CD4-positive, alpha-beta T cell treated with Interleukin-1 beta for 1 hour (primary cell): ENCODE data around the gene TIPARP.

Source experiments
- DNase-seq, 2 donors: peaks; one replicate each; pipeline ENCODE4 v3.0.0-alpha.2; 2020 to 2022

The TIPARP gene, protein sequence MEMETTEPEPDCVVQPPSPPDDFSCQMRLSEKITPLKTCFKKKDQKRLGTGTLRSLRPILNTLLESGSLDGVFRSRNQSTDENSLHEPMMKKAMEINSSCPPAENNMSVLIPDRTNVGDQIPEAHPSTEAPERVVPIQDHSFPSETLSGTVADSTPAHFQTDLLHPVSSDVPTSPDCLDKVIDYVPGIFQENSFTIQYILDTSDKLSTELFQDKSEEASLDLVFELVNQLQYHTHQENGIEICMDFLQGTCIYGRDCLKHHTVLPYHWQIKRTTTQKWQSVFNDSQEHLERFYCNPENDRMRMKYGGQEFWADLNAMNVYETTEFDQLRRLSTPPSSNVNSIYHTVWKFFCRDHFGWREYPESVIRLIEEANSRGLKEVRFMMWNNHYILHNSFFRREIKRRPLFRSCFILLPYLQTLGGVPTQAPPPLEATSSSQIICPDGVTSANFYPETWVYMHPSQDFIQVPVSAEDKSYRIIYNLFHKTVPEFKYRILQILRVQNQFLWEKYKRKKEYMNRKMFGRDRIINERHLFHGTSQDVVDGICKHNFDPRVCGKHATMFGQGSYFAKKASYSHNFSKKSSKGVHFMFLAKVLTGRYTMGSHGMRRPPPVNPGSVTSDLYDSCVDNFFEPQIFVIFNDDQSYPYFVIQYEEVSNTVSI

DNA sequence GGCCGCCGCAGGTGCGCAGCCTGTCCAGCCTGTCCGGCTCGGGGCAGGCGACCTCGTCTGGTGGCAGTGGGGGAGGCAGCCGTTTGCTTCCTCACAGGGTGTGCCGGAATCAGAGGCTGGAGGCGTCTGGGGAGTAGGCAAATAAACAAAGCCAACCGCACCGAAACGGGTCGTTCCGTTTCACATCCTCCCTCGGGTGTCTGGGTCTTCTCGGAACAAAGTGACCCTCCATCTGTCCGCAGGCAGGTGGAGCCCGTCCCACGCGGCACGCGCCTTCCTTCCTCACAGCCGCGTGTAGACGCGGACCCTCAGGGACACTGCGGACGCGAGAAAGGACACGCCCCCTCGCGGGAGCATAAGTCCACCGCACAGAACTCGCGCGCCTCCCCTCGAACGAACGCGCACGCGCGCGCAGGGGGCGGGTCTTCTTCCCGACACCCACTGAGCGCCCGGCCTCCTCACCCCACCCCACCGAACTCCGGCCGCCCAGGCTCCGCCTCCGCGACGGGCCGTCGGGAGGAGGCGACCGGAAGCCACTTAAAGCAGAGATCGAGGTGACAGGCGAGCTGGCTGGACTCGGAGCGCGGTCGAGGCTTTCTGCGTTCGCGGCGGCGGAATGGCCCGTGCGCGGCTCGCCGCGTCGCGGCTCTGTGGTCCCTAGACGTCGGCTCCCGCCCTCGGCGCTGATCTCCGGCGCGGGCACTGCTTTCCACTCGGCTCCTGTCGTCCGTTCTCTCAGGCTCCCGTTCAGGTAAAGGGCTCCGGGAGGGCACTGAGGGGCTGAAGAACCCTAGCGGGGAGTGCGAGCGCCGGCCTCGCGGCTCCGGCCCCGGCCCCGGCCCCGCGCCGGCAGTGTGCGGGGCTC lies at the start of gene TIPARP:
TSS of gene TIPARP (plus strand) at position 545 of the 865 bp plus-strand sequence. CDS start 3,108 bp downstream, outside the sequence.
- DNase-seq: peak; percentile 99

DNA sequence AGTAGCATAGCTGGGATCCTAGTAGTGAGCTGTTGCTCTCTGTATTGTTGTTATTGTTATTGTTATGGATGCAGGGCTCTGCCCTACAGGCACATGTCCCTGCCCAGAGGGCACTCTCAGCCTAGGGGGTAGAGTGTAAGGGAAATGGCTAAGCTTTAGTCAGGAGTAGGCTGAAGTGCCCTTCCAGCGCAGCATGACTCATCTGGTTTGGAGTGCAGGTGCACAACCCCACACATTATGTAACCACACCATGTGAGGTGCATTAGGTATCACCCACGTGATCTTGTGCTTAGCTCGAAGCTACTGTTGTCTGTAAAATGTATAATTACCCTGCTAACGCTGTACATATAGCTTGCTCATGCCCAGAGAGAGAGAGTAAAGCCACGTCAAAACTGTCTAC lies 48.3 kb upstream of the TIPARP start:
- no peak for DNase-seq

DNA sequence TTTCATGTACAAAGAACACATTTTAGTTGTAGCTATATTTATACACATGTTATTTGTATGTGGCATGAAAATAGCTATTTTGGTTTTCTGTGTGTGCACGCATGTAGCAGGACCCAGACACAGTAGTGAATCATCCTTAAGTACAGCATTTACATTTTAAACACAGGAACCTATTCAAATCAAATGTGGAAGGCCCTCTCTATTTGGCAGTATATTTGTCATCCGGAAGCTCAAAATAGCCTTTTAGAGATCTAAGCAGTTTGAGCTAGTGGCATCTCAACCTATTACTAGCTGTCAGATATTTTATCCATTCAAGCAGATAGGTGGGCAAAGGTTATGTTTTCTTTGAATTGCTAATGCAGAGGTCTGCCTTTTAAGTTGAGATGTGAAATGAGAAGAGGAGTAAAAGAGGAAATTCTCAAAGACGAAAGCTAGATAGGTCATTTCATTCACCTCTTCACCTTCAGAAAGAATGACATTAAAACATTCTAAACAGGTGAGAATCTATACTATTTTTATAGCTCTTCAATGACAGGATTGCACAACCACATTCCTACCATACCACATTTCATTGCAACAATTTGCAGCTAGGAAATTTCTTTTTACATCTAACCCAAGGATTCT lies 46.3 kb upstream of the TIPARP start:
- DNase-seq: no peak

- no peak for DNase-seq
Measured at GRCh38 chr3:156628836-156629618, 45.4 kb upstream of the TIPARP start.

DNA sequence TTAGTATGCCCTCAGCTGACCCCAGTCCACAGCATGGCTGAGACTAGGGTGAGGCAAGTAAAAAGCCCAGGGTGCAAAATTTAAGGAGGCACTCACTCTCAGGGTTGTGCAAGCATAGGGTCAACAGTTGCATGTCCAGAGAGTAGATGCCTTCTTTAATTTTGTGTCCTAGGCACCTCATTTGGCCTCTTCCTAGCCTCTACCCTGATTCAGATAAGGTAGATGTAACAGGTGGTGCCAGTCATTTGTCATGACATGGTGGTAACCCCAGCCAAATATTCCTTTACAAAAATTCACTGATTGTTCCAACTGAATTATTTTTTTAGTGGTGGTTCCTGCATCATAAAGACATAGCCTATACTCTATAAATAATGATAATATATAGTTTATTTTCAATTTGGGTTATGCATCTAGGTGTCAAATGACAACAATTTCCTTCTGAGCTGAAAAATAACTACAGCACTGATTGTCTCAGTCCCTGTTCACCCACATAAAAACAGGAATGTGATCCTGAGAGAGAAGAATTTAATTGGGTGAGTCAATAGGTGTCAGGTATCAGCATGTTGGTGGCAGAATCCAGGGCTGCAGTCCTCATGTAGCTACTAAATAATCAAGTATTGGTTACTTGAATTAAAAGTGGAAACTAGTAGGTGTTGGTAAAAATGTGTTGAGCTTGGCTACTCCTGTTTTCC lies 44.2 kb upstream of the TIPARP start:
- DNase-seq: no peak

GRCh38 chr3:156630773-156631093 lies 43.7 kb upstream of the TIPARP start:
- no peak for DNase-seq

DNA sequence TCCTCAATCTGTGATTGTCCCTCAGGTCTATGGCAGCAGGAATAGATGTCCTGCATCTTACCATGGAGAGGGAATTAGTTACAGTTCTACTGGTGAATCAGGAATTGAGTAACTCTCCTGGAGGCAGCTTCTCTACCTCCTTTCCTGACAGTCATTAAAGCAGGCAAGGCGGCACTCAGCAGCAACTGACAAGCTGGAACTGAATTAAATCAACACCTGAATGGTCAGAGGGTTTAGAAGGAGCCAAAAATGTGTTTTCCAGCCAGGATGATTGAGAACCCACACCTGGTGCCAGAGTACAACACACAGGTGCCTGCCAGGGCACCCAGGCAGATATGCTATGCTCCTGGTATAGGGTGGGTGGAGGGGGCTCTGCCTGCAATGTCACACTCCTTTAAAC lies 43.1 kb upstream of the TIPARP start:
- DNase-seq: no peak

DNA sequence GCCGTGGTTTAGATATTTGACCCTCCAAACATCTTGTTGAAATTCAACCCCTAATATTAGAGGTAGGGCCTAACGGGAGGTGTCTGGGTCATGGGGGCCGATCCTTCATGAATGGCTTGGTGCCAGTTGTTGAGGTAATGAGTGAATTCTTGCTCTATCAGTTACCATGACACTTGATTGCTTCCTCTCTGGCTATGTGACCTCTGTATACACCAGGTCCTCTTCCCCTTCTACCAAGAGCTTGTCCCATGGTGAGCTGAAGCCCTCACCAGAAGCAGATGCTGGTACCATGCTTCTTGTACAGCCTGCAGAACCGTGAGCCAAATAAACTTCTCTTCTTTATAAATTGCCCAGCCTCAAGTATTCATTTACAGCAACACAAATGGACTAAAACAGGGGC lies 41.8 kb upstream of the TIPARP start:
- DNase-seq: no peak

- DNase-seq: no peak
Measured at GRCh38 chr3:156633335-156633734, 41.1 kb upstream of the TIPARP start.

DNA sequence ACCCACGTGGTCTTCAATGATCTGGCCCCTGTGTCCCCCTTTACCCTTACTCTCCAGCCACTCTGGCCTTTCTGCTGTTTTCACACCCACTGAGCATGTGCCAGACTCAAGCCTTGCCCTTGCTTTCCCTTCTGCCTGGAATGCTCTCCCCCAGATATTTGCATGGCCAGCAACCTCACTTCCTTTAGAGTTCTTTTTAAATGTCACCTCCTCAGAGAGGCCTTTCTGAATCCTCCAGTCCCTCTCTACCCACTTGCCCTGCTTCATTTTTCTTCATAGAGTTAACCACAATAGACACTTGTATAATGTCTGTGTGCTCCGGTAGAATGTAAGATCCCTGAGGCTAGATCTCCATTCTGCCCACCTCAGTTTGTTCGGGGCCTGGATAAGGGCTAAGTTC lies 39.4 kb upstream of the TIPARP start:
- no peak for DNase-seq

DNA sequence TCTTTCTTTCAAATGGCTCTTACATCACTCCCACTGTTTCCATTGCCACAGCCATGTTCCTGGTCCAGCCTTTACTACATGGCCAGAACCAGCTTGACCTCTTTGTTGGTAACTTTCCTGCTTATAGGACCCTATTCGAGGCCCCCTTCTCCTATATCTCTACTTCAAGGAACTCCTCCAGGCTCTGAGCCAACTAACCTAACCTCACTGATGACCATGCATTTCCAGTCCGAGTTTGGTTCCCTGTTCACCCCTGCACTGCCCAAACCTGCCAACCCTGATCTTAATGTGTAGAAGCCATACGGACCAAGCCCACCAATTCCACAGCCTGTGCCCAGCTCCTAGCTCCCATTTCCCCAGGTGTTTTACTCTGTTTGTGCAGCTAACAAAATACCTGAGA lies 38.4 kb upstream of the TIPARP start:
- DNase-seq: no peak

GRCh38 chr3:156637480-156638022 lies 36.8 kb upstream of the TIPARP start:
- no peak for DNase-seq

GRCh38 chr3:156638271-156638670 lies 36.1 kb upstream of the TIPARP start:
- DNase-seq: no peak

DNA sequence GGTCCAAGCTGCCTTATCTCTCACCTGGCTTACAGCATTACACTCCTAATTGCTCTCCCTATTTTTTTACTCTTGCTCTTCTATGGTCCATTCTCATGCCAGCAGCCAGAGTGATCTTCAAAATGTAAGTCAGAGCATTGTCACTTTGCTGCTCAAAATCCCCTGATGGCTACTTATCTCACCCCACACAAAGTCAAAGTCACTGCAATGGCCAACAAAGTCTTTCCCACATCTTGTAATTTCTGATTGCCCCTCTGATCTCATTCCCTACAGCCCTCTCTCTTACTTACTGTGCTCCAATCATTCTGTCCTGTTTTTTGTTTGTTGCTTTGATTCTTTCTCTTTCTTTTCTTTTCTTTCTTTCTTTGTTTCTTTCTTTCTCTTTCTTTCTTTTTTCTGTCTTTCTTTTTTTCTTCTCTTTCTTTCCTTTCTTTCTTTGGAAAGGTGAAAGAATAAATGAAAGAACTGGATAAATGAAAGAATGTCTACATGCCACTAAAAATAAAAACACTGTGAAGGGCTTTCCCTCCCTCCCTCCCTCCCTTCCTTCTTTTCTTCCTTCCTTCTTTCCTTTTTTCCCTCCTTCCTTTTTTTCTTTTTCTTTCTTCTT lies 34.9 kb upstream of the TIPARP start:
- DNase-seq: no peak

DNA sequence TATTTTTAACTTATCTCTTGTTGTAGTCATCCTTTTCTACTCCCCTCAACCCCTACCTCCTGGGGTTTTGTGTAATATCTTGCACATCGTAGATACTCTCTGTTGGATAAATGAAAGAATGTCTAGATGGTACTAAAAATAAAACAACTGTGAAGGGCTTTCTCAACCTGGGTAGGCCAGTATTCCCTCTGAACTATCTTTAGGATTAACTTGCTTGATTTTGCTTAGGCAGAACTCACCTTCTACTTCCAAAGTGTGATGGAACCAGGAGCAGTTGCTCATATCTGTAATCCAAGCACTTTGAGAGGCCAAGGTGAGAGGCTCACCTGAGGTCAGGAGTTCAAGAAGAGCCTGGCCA lies 32.8 kb upstream of the TIPARP start:
- no peak for DNase-seq

GRCh38 chr3:156642750-156643728 lies 31.4 kb upstream of the TIPARP start:
- DNase-seq: no peak

GRCh38 chr3:156643729-156644389 lies 30.5 kb upstream of the TIPARP start:
- peak; percentile 31 to 58 for DNase-seq

- DNase-seq: no peak
Measured at GRCh38 chr3:156644958-156645357, 29.4 kb upstream of the TIPARP start.

DNA sequence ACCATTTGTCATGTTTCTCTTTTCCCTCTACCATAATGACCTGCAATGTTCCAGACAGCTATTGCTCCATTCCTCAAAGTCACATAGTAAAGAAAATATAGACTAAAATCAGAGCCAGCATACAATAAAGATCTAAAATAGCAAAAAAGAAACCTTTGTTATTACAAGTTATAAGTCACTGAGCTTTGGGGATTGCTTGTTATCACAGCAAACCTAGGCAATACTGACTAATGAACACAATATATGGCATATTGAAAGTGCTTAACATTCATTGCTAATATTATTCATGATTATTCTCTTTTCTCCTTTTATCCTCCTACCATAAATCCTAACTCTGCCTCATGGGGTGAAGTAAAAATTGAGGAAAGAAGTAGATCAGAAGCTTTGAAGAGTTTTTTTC lies 27.4 kb upstream of the TIPARP start:
- no peak for DNase-seq
